HL-60 (cell line): ENCODE data around the gene DMD.

Experiments used
- POLR2AphosphoS5 ChIP-seq: IDR thresholded peaks from 2 replicates; pipeline ENCODE4 v1.6.1; 2012; ENCODE audit warnings: low read depth
- TF ChIP-seq, protein P1 (sequence below): IDR thresholded peaks from one replicate; pipeline ENCODE4 v1.5.1; 2011; ENCODE audit warnings: low read length, control low read depth, inconsistent platforms; ENCODE audit not compliant: insufficient read depth
- TF ChIP-seq, protein P2 (sequence below): IDR thresholded peaks from 2 replicates; pipeline ENCODE4 v1.6.1; 2012; ENCODE audit warnings: low read depth; ENCODE audit not compliant: insufficient replicate concordance

DNA sequence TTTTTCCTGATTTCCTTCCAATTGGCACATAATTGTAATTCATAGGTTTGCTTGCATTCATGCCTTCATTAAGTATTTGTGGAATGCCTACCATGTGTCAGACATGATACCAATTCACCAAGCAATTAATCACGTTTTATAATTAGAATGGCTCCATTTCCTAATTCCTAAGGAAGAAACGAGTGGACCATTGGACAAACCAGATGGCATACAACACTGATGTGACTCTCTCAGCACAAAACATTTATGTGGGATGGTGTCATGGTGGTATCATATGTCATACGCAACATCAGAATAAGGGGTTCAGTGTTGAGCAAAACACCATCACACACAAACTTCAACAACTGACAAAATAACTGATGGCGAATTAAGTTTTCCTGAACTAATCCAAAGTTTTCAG lies 502.8 kb downstream of the DMD start:
- TF ChIP-seq, protein P1, sequence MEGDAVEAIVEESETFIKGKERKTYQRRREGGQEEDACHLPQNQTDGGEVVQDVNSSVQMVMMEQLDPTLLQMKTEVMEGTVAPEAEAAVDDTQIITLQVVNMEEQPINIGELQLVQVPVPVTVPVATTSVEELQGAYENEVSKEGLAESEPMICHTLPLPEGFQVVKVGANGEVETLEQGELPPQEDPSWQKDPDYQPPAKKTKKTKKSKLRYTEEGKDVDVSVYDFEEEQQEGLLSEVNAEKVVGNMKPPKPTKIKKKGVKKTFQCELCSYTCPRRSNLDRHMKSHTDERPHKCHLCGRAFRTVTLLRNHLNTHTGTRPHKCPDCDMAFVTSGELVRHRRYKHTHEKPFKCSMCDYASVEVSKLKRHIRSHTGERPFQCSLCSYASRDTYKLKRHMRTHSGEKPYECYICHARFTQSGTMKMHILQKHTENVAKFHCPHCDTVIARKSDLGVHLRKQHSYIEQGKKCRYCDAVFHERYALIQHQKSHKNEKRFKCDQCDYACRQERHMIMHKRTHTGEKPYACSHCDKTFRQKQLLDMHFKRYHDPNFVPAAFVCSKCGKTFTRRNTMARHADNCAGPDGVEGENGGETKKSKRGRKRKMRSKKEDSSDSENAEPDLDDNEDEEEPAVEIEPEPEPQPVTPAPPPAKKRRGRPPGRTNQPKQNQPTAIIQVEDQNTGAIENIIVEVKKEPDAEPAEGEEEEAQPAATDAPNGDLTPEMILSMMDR, result no peak
- TF ChIP-seq POLR2AphosphoS5, result no peak
- TF ChIP-seq, protein P2, sequence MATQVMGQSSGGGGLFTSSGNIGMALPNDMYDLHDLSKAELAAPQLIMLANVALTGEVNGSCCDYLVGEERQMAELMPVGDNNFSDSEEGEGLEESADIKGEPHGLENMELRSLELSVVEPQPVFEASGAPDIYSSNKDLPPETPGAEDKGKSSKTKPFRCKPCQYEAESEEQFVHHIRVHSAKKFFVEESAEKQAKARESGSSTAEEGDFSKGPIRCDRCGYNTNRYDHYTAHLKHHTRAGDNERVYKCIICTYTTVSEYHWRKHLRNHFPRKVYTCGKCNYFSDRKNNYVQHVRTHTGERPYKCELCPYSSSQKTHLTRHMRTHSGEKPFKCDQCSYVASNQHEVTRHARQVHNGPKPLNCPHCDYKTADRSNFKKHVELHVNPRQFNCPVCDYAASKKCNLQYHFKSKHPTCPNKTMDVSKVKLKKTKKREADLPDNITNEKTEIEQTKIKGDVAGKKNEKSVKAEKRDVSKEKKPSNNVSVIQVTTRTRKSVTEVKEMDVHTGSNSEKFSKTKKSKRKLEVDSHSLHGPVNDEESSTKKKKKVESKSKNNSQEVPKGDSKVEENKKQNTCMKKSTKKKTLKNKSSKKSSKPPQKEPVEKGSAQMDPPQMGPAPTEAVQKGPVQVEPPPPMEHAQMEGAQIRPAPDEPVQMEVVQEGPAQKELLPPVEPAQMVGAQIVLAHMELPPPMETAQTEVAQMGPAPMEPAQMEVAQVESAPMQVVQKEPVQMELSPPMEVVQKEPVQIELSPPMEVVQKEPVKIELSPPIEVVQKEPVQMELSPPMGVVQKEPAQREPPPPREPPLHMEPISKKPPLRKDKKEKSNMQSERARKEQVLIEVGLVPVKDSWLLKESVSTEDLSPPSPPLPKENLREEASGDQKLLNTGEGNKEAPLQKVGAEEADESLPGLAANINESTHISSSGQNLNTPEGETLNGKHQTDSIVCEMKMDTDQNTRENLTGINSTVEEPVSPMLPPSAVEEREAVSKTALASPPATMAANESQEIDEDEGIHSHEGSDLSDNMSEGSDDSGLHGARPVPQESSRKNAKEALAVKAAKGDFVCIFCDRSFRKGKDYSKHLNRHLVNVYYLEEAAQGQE, result no peak
